Peyer's patch (tissue), 4 donors: Measurements from ENCODE around the gene GPR152. TPM values are rescaled to one million over a fixed set of nuclear protein-coding genes. Genes with fewer than 3 reads are reported as not detected.
"Not testable (repeated sequence)": the region's sequence is repeated elsewhere in the genome, so short reads cannot be mapped to it uniquely, and the experiment has no call there.

Experiments used
- DNase-seq, 3 donors: peaks; one replicate each; pipeline ENCODE4 v3.0.0-alpha.2; 2017 to 2019
- H3K27ac ChIP-seq, 4 donors: fragments of 200-600 bp; sonication (generic); one replicate each; pipeline ENCODE4 v1.5.1; 2016 to 2019
- H3K27me3 ChIP-seq, 2 donors: fragments of 200-600 bp; sonication (generic); one replicate each; pipeline ENCODE4 v1.5.1; 2019
- H3K36me3 ChIP-seq, 3 donors: fragments of 200-600 bp; sonication (generic); one replicate each; pipeline ENCODE4 v1.5.1; 2016 to 2019
- H3K4me1 ChIP-seq, 4 donors: fragments of 200-600 bp; sonication (generic); one replicate each; pipeline ENCODE4 v1.5.1; 2016 to 2019
- H3K4me3 ChIP-seq, 4 donors: fragments of 200-600 bp; sonication (generic); 1 replicate in 3 of 4; 2 replicates in 1 of 4; pipeline ENCODE4 v1.5.1; 2016 to 2019; ENCODE audit warnings: mild to moderate bottlenecking in 1 of 4
- H3K9me3 ChIP-seq, 4 donors: fragments of 200-600 bp; sonication (generic); one replicate each; pipeline ENCODE4 v1.5.1; 2016 to 2019; ENCODE audit warnings: mild to moderate bottlenecking in 1 of 4
- POLR2A ChIP-seq, 2 donors: fragments of 450-650 bp; IDR thresholded peaks; one replicate each; pipeline ENCODE4 v1.5.1; 2017; ENCODE audit warnings: antibody characterized with exemption in 2 of 2, mild to moderate bottlenecking in 2 of 2, moderate library complexity in 2 of 2
- total RNA-seq, 4 donors: library from RNA; depleted of rRNA; stranded (reverse); fragments of >200 nt; gene quantifications; one replicate each; pipeline ENCODE4 v1.1.0, GENCODE V29; 2016
- TF ChIP-seq, protein P1 (sequence below), 6 experiments: fragments of 450-650 bp in 4 of 6; fragments of 200-600 bp in 2 of 6; sonication (generic) in 1 of 6; IDR thresholded peaks; one replicate each; pipeline ENCODE4 v1.5.1; 2017 to 2019; ENCODE audit warnings: antibody characterized with exemption in 6 of 6, mild to moderate bottlenecking in 3 of 6, moderate library complexity in 1 of 6

The GPR152 gene
- total RNA-seq, 4 donors from 2014 or later: not detected

DNA sequence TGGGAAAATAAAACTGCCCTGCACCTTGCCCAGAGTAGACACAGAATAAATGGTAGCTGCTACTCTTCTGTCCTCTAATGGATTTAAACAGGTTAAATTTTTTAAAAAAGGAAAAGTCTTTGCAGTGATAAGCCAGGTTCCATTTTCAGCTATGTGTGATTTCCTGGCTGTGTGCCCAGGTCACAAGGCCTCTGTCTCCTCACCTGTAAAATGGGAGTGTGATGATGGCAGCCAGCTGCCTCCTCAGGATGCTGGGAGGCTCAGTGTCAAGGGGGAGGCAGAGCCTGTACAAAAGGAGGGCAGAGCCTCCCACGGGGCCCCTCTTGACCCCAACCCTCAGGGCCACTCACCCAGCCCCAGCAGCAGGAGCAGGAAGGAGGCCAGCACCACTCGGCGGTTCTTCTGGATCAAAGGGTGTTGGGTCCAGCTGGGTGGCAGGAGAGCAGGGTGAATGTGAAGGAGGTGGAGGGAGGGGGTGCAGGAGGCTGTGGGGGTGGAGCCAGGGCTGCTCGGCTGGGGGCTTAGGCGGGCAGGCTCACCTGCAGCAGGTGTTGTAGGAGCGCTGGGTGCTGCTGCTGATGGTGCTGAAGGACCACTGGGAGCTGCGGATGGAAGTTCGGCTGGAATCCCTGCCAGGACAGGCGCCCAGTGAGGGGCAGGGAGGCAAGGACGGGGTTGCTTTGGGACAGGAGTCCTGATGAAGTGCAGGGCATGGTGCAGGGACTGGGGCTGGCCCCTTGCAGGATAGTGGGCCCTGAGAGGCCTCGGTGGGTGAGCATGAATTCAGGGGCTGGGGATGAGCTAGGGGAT lies 14.6 kb upstream of the GPR152 start:
- H3K4me3 ChIP-seq: peak overlapping the region in 1 of 4 donors; percentile 95

DNA sequence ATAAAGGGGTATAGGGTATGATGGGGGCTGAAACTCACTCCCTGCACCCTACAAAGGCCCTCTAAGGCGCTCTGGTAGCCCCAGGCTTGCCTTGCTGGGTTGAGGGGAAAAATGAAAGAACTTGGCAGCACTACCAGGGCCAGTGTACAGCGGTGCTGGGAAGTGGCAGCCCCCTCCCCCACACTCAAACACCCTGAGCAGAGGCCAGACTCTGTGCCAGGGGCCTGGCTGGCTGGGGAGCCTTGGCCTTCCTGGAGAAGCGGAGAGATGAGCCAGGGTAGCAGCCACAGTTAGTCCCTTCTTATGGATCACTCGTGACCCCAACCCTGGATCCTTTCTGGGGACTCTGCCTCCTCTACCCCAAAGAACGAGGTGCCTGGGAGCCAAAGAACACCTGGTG lies 13.8 kb upstream of the GPR152 start:
- H3K4me3 ChIP-seq: no peak overlapping the region
- H3K27ac ChIP-seq: peak overlapping the region in 1 of 4 donors; percentile 95
- no peaks in the 10 kb centered on the region for H3K27me3 ChIP-seq
- H3K36me3 ChIP-seq: no peaks in the 10 kb centered on the region
- peaks cover 0 to 34% (median 13%) of the 10 kb centered on the region in 4 donors for H3K4me1 ChIP-seq
- no peak for DNase-seq
- H3K9me3 ChIP-seq: no peaks in the 10 kb centered on the region
- TF ChIP-seq, protein P1, sequence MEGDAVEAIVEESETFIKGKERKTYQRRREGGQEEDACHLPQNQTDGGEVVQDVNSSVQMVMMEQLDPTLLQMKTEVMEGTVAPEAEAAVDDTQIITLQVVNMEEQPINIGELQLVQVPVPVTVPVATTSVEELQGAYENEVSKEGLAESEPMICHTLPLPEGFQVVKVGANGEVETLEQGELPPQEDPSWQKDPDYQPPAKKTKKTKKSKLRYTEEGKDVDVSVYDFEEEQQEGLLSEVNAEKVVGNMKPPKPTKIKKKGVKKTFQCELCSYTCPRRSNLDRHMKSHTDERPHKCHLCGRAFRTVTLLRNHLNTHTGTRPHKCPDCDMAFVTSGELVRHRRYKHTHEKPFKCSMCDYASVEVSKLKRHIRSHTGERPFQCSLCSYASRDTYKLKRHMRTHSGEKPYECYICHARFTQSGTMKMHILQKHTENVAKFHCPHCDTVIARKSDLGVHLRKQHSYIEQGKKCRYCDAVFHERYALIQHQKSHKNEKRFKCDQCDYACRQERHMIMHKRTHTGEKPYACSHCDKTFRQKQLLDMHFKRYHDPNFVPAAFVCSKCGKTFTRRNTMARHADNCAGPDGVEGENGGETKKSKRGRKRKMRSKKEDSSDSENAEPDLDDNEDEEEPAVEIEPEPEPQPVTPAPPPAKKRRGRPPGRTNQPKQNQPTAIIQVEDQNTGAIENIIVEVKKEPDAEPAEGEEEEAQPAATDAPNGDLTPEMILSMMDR (IDR thresholded peaks at IDR 0.05): no peak
- TF ChIP-seq POLR2A (IDR thresholded peaks at IDR 0.05): no peak

More for the DNA sequence above, 14.6 kb upstream of the GPR152 start:
- TF ChIP-seq, protein P1 (IDR thresholded peaks at IDR 0.05): no peak
- no peak for TF ChIP-seq POLR2A (IDR thresholded peaks at IDR 0.05)
- Histone ChIP-seq H3K9me3 (no peaks in the 10 kb centered on the region), H3K36me3 (no peaks in the 10 kb centered on the region), H3K4me1 (peaks cover 0 to 34% (median 13%) of the 10 kb centered on the region in 4 donors), H3K27ac (peak overlapping the region in 2 of 4 donors; percentile 91 to 95), H3K27me3 (no peaks in the 10 kb centered on the region)
- DNase-seq: no peak

DNA sequence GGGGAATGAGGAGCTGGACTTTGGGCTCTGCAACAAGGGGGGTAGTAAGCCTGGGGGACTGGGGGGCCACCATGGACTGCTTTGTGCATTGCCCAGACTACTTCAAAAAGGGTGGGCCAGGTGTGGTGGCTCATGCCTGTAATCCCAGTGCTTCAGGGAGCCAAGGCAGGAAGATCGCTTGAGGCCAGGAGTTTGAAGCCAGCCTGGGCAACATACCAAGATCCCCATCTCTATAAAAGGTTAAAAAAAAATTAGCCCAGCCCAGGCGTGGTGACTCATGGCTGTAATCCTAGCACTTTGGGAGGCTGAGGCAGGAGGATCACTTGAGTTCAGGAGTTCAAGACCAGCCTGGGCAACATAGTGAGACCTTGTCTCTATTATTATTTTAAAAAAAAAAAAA lies 13.0 kb upstream of the GPR152 start:
- Histone ChIP-seq H3K4me3 (peak overlapping the region in 3 of 4 donors; percentile 70 to 82 (median 78)), H3K27ac (peak overlapping the region; percentile 90 to 98 (median 94)), H3K4me1 (peaks cover 0 to 34% (median 14%) of the 10 kb centered on the region in 4 donors)
- H3K9me3 ChIP-seq, H3K27me3 ChIP-seq, DNase-seq, H3K36me3 ChIP-seq: not testable (repeated sequence)

DNA sequence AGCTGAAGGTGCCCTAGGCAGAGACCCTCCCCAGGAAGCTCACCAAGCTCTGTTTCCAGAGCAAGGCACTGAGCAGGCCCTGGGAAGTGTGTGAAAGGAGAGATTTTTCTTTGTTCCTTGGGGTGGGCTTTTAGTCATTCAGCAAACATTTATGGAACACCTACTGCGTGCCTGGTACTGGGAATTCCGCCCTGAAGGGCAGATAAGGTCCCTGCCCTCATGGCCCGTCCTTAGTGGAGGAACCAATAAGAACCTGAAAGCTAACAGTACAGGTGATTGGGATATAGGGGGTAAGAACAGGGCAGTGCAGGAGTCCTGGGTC lies 12.6 kb upstream of the GPR152 start:
- no peaks in the 10 kb centered on the region for H3K9me3 ChIP-seq
- H3K27me3 ChIP-seq: no peaks in the 10 kb centered on the region
- H3K4me1 ChIP-seq: peaks cover 0 to 34% (median 15%) of the 10 kb centered on the region in 4 donors
- DNase-seq: no peak
- TF ChIP-seq, protein P1 (IDR thresholded peaks at IDR 0.05): no peak
- TF ChIP-seq POLR2A (IDR thresholded peaks at IDR 0.05): no peak
- no peaks in the 10 kb centered on the region for H3K36me3 ChIP-seq
- peak overlapping the region; percentile 59 to 82 (median 74) for H3K4me3 ChIP-seq
- peak overlapping the region; percentile 90 to 98 (median 94) for H3K27ac ChIP-seq

DNA sequence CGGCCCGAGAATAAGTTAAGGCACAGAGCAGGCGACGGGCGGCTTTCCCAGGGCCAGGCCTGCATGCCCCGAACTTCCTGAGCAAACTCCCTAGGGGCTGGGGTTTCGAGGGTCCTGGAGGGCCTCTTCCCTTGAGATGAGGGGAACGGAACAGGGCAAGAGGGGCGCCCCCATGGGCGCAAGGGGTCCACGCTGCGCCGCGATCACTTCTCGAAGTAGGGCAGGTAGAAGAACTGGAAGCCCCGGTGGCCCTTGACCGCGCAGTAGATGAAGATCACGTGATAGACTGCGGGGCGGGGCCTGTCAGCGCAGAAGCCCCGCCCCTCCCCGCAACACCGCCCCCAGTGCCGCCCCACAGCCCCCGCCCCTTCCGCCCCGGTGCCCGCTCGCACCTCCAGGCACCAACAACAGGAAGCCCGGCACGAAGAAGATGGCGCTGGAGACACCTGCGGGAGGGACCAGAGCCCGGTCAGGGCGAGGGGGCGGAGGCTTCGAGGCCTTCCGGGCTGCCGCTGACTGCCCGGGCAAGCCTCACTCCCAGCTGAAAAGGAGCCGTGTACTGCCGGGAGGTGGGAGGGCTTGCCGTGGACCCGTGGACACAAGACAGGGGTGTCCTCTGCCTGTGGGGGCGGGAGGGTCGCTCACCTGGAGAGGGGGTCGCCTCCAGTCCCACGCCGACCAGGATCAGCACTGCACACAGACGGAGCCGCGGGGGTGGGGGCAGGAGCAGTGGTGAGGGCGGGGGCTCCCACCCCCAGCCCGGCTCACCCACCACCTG lies 12.1 kb upstream of the GPR152 start:
- Histone ChIP-seq H3K27me3 (no peaks in the 10 kb centered on the region), H3K9me3 (no peaks in the 10 kb centered on the region), H3K36me3 (no peaks in the 10 kb centered on the region), H3K27ac (peak overlapping the region; percentile 90 to 98 (median 94)), H3K4me1 (peaks cover 0 to 29% (median 16%) of the 10 kb centered on the region in 4 donors), H3K4me3 (peak overlapping the region; percentile 59 to 82 (median 74))
- DNase-seq: peak; percentile 96 to 97 (median 97)
- TF ChIP-seq, protein P1 (IDR thresholded peaks at IDR 0.05): peak in 1 of 6 experiments; percentile 9
- peak; percentile 72 to 86 for TF ChIP-seq POLR2A (IDR thresholded peaks at IDR 0.05)
